Liver (tissue), 9 donors: ENCODE results near the gene TGM6. TPM values are rescaled to one million over a fixed set of nuclear protein-coding genes. Genes with fewer than 3 reads are reported as not detected.

Experiments
- DNase-seq: peaks from one replicate; pipeline ENCODE4 v3.0.0-alpha.2; 2017; ENCODE audit warnings: low spot score
- H3K27ac ChIP-seq, 2 donors: one replicate each; pipeline ENCODE4 v1.7.0; 2013; ENCODE audit warnings: inconsistent platforms in 2 of 2, low read length in 2 of 2, control low read depth in 1 of 2, low read depth in 1 of 2, mild to moderate bottlenecking in 1 of 2
- H3K27me3 ChIP-seq, 4 donors: one replicate each; pipeline versions ENCODE4 v1.6.1 to v1.7.0; 2013; ENCODE audit warnings: low read length in 3 of 4, inconsistent platforms in 1 of 4, mild to moderate bottlenecking in 1 of 4, moderate library complexity in 1 of 4; ENCODE audit not compliant: control insufficient read depth in 4 of 4, insufficient read depth in 4 of 4
- H3K36me3 ChIP-seq, 4 donors: one replicate each; pipeline versions ENCODE4 v1.6.1 to v1.7.0; 2013; ENCODE audit warnings: low read length in 3 of 4, mild to moderate bottlenecking in 3 of 4, low read depth in 1 of 4, moderate library complexity in 1 of 4; ENCODE audit not compliant: control insufficient read depth in 4 of 4, insufficient read depth in 3 of 4
- H3K4me1 ChIP-seq, 4 donors: one replicate each; pipeline versions ENCODE4 v1.6.1 to v1.7.0; 2013; ENCODE audit warnings: low read length in 3 of 4, mild to moderate bottlenecking in 3 of 4, moderate library complexity in 1 of 4; ENCODE audit not compliant: control insufficient read depth in 4 of 4, insufficient read depth in 4 of 4
- H3K4me3 ChIP-seq, 3 donors: one replicate each; pipeline versions ENCODE4 v1.6.1 to v1.7.0; 2013; ENCODE audit warnings: low read length in 3 of 3, control low read depth in 1 of 3, low read depth in 1 of 3, mild to moderate bottlenecking in 1 of 3
- H3K9ac ChIP-seq, 2 donors: one replicate each; pipeline ENCODE4 v1.7.0; 2013; ENCODE audit warnings: low read length in 2 of 2, mild to moderate bottlenecking in 2 of 2, moderate library complexity in 2 of 2, control low read depth in 1 of 2, low read depth in 1 of 2
- H3K9me3 ChIP-seq, 4 donors: one replicate each; pipeline versions ENCODE4 v1.6.1 to v1.7.0; 2013; ENCODE audit warnings: low read length in 3 of 4; ENCODE audit not compliant: control insufficient read depth in 4 of 4
- CTCF ChIP-seq: fragments of 150-350 bp; IDR thresholded peaks from 2 replicates; pipeline ENCODE4 v1.5.1; 2017; ENCODE audit warnings: improper control_type of control experiment, low read depth, low read length; ENCODE audit not compliant: missing input control
- EGR1 ChIP-seq, 2 donors: IDR thresholded peaks; 2 replicates each; pipeline ENCODE4 v1.6.1; 2016 to 2018; ENCODE audit warnings: antibody characterized with exemption in 2 of 2, low read depth in 2 of 2
- FOXA2 ChIP-seq: IDR thresholded peaks from 2 replicates; pipeline ENCODE4 v1.6.1; 2016; ENCODE audit warnings: antibody characterized with exemption
- GABPA ChIP-seq, 2 donors: IDR thresholded peaks in 1 of 2; conservative IDR thresholded peaks in 1 of 2; 2 replicates each; pipeline ENCODE4 v1.6.1; 2016; ENCODE audit warnings: antibody characterized with exemption in 2 of 2, mild to moderate bottlenecking in 1 of 2, moderate library complexity in 1 of 2
- HNF4A ChIP-seq, 2 donors: conservative IDR thresholded peaks; 2 replicates each; pipeline ENCODE4 v1.6.1; 2016; ENCODE audit warnings: antibody characterized with exemption in 2 of 2, mild to moderate bottlenecking in 2 of 2
- HNF4G ChIP-seq: IDR thresholded peaks from 2 replicates; pipeline ENCODE4 v1.6.1; 2016; ENCODE audit warnings: antibody characterized with exemption
- JUND ChIP-seq, 2 donors: IDR thresholded peaks; 2 replicates each; pipeline ENCODE4 v1.6.1; 2016; ENCODE audit warnings: antibody characterized with exemption in 2 of 2
- NR2F2 ChIP-seq: IDR thresholded peaks from 2 replicates; pipeline ENCODE4 v1.6.1; 2016; ENCODE audit warnings: antibody characterized with exemption
- RAD21 ChIP-seq, 2 donors: IDR thresholded peaks; 2 replicates each; pipeline ENCODE4 v1.6.1; 2016; ENCODE audit warnings: antibody characterized with exemption in 2 of 2, mild to moderate bottlenecking in 2 of 2
- RXRA ChIP-seq, 2 donors: IDR thresholded peaks; 2 replicates each; pipeline ENCODE4 v1.6.1; 2017 to 2018; ENCODE audit warnings: antibody characterized with exemption in 2 of 2, mild to moderate bottlenecking in 1 of 2
- SP1 ChIP-seq: IDR thresholded peaks from 2 replicates; pipeline ENCODE4 v1.6.1; 2018; ENCODE audit warnings: antibody characterized with exemption, mild to moderate bottlenecking
- TAF1 ChIP-seq: conservative IDR thresholded peaks from 2 replicates; pipeline ENCODE4 v1.6.1; 2016; ENCODE audit warnings: antibody characterized with exemption, mild to moderate bottlenecking
- YY1 ChIP-seq: IDR thresholded peaks from 2 replicates; pipeline ENCODE4 v1.6.1; 2016; ENCODE audit warnings: antibody characterized with exemption, mild to moderate bottlenecking
- ZBTB33 ChIP-seq: IDR thresholded peaks from 2 replicates; pipeline ENCODE4 v1.6.1; 2016; ENCODE audit warnings: antibody characterized with exemption
- WGBS: extraction: QIAGEN DNeasy Blood & Tissue Kit; methylation state at CpG from one replicate; pipeline ENCODE4 v1.1.7; 2013; 5-methylcytosine and 5-hydroxymethylcytosine counted together
- polyA plus RNA-seq, 2 donors: library from polyadenylated mRNA; stranded (reverse) in 1 of 2; unstranded in 1 of 2; fragments of 200-250 nt in 1 of 2; fragments of >200 nt in 1 of 2; fragmentation: Nextera tagmentation in 1 of 2; extraction: Ambion mirVana in 1 of 2; gene quantifications; one replicate each; pipeline versions ENCODE4 v1.2.1 to v1.2.3, GENCODE V29; 2013 to 2015
- total RNA-seq, 2 donors: library from RNA; depleted of rRNA; stranded (reverse); fragments of >200 nt; gene quantifications; one replicate each; pipeline ENCODE4 v1.2.3, GENCODE V29; 2014
- TF ChIP-seq, protein P1 (sequence below): IDR thresholded peaks from 2 replicates; pipeline ENCODE4 v1.6.1; 2016; ENCODE audit warnings: antibody characterized with exemption, mild to moderate bottlenecking
- TF ChIP-seq, protein P2 (sequence below): IDR thresholded peaks from 2 replicates; pipeline ENCODE4 v1.6.1; 2016; ENCODE audit warnings: antibody characterized with exemption
- TF ChIP-seq, protein P3 (sequence below): IDR thresholded peaks from 2 replicates; pipeline ENCODE4 v1.6.1; 2016; ENCODE audit warnings: antibody characterized with exemption
- donor health status: healthy.
- donor health status: healthy.
- donor health status: healthy.
- donor health status: healthy.
- donor health status: healthy.

The TGM6 gene
- total and polyA plus RNA-seq, 4 donors, result not detected

DNA sequence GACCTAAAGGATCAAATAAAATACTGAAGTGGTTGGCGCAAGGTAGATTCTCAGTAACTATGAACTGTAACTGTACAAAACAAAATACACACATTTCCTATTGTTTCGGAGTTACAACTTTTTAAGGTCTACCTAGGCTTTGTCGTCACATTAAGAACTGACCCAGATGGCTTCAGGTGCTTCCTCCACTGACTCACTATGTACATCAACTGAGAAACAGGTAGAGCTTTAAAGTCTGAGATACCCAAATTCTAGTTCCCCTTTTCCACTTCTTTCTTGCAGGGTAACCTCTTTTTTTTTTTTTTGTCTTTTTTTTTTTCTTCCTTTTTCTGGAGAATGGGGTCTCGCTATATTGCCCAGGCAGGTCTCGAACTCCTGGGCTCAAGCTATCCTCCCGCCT, 84.4 kb downstream of the TGM6 start:
- H3K27ac ChIP-seq, result no peak overlapping the region
- DNase-seq, result no peak
- WGBS, result 98% methylated on average over 6 of the region's 6 CpGs
- H3K36me3 ChIP-seq, result peaks cover 15 to 77% (median 71%) of the 10 kb centered on the region in 4 donors
- H3K4me1 ChIP-seq, result peaks cover 4 to 15% (median 12%) of the 10 kb centered on the region in 4 donors
- no peak for TF ChIP-seq CTCF
- TF ChIP-seq YY1, result no peak
- TF ChIP-seq ZBTB33, result no peak
- TF ChIP-seq, protein P1, sequence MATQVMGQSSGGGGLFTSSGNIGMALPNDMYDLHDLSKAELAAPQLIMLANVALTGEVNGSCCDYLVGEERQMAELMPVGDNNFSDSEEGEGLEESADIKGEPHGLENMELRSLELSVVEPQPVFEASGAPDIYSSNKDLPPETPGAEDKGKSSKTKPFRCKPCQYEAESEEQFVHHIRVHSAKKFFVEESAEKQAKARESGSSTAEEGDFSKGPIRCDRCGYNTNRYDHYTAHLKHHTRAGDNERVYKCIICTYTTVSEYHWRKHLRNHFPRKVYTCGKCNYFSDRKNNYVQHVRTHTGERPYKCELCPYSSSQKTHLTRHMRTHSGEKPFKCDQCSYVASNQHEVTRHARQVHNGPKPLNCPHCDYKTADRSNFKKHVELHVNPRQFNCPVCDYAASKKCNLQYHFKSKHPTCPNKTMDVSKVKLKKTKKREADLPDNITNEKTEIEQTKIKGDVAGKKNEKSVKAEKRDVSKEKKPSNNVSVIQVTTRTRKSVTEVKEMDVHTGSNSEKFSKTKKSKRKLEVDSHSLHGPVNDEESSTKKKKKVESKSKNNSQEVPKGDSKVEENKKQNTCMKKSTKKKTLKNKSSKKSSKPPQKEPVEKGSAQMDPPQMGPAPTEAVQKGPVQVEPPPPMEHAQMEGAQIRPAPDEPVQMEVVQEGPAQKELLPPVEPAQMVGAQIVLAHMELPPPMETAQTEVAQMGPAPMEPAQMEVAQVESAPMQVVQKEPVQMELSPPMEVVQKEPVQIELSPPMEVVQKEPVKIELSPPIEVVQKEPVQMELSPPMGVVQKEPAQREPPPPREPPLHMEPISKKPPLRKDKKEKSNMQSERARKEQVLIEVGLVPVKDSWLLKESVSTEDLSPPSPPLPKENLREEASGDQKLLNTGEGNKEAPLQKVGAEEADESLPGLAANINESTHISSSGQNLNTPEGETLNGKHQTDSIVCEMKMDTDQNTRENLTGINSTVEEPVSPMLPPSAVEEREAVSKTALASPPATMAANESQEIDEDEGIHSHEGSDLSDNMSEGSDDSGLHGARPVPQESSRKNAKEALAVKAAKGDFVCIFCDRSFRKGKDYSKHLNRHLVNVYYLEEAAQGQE, result no peak
- TF ChIP-seq JUND (IDR thresholded peaks at IDR 0.05), result no peak
- TF ChIP-seq NR2F2, result no peak
- no peak for TF ChIP-seq SP1
- TF ChIP-seq EGR1 (IDR thresholded peaks at IDR 0.05; ENCODE audit: low read depth in 2 of 2), result no peak
- TF ChIP-seq RXRA (IDR thresholded peaks at IDR 0.05), result no peak
- no peak for TF ChIP-seq GABPA (IDR thresholded peaks at IDR 0.05 in 1 of 2, conservative IDR thresholded peaks at IDR 0.05 in 1 of 2)
- TF ChIP-seq RAD21 (IDR thresholded peaks at IDR 0.05), result no peak
- TF ChIP-seq, protein P2, sequence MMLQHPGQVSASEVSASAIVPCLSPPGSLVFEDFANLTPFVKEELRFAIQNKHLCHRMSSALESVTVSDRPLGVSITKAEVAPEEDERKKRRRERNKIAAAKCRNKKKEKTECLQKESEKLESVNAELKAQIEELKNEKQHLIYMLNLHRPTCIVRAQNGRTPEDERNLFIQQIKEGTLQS, result no peak
- no peak overlapping the region for H3K9ac ChIP-seq
- H3K27me3 ChIP-seq, result no peaks in the 10 kb centered on the region
- no peak overlapping the region for H3K4me3 ChIP-seq
- no peaks in the 10 kb centered on the region for H3K9me3 ChIP-seq

GRCh38 chr20:2467412-2467811, 86.7 kb downstream of the TGM6 start:
- Histone ChIP-seq H3K9me3 (no peaks in the 10 kb centered on the region), H3K27ac (no peak overlapping the region), H3K36me3 (peaks cover 14 to 54% (median 50%) of the 10 kb centered on the region in 4 donors), H3K27me3 (no peaks in the 10 kb centered on the region), H3K4me1 (peaks cover 4 to 20% (median 14%) of the 10 kb centered on the region in 4 donors), H3K4me3 (no peak overlapping the region), H3K9ac (peak overlapping the region in 1 of 2 donors; percentile 10)
- no peak for DNase-seq
- 91% methylated on average over 5 of the region's 5 CpGs for WGBS
- no peak for TF ChIP-seq SP1
- no peak for TF ChIP-seq ZBTB33
- TF ChIP-seq, protein P2, result no peak
- TF ChIP-seq RAD21 (IDR thresholded peaks at IDR 0.05), result no peak
- TF ChIP-seq HNF4A (conservative IDR thresholded peaks at IDR 0.05), result no peak
- TF ChIP-seq TAF1, result no peak
- TF ChIP-seq GABPA (IDR thresholded peaks at IDR 0.05 in 1 of 2, conservative IDR thresholded peaks at IDR 0.05 in 1 of 2), result no peak
- no peak for TF ChIP-seq RXRA (IDR thresholded peaks at IDR 0.05)
- TF ChIP-seq JUND (IDR thresholded peaks at IDR 0.05), result no peak
- TF ChIP-seq HNF4G, result no peak
- no peak for TF ChIP-seq FOXA2
- TF ChIP-seq, protein P3, sequence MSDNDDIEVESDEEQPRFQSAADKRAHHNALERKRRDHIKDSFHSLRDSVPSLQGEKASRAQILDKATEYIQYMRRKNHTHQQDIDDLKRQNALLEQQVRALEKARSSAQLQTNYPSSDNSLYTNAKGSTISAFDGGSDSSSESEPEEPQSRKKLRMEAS, result no peak
- no peak for TF ChIP-seq YY1
- TF ChIP-seq CTCF, result no peak
- TF ChIP-seq NR2F2, result no peak
